Measurements from ENCODE around the gene VPS16. TPM values are rescaled to one million over a fixed set of nuclear protein-coding genes. Genes with fewer than 3 reads are reported as not detected.

VPS16 gene
- total and polyA plus RNA-seq, 7 donors: 19.4 to 37.6 (median 21.6) TPM

DNA sequence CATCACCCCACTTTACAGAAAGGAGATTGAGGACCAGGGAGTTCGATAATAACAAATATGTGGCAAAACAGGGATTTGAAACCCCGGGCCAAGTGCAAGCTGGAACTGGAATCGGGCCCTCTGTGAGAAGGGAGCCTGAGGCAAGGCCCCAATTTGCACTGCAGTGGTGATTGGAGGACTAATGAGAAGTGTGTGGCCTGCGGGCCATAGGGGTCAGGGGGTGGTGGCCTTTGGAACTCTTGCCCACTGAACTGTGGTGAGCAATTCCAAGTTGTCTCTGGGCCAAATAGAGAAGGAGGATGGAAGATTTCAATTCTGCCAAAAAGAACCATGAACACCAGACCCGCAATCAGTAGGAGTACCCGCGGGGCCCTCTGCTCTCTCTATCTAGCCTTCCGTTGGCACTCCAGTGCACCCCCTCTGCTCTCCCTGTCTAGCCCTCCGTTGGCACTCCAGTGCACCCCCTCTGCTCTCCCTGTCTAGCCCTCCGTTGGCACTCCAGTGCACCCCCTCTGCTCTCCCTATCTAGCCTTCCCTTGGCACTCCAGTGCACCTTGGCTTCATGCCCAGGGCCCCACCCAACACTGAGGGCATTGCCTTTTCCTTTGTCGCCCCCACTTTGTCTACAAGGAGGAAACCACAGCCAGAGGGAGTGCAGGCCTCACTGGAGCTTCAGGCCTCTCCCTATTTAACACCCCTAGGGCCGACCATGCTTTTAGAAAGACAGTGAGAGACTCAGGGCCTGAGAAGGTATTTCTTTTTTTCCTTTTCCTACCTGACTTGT lies 26.7 kb downstream of the VPS16 start:
- peaks cover 0 to 9% (median 0%) of the 10 kb centered on the region in 3 donors for H3K27me3 ChIP-seq
- no peaks in the 10 kb centered on the region for H3K9me3 ChIP-seq
- peaks cover 15 to 48% (median 34%) of the 10 kb centered on the region in 4 donors for H3K36me3 ChIP-seq
- DNase-seq: no peak
- no peak overlapping the region for H3K4me3 ChIP-seq
- TF ChIP-seq POLR2AphosphoS5 (IDR thresholded peaks at IDR 0.05): no peak
- intact Hi-C loops (cut with DNase I): no loop called here
- H3K27ac ChIP-seq: no peak overlapping the region
- 66 to 68% methylated on average over 12 of the region's 12 CpGs for WGBS, 2 donors
- peaks cover 0 to 12% (median 8%) of the 10 kb centered on the region in 4 donors for H3K4me1 ChIP-seq

DNA sequence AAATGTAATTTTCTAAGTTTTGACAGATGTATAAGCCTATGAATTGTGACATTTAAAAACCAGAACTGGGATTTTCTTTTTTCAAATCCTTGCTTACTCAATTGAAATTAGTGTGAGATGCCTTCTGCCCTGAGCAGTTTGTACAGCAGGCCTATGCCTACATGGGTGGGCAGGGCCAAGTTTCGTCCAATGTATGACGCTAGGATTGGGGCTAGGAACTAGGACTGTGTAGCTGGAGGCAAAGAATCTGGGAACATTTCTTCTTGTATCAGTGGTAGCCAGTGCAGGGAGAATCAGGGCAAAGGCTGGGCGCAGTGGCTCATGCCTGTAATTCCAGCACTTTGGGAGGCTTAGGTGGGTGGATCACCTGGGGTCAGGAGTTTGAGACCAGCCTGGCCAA lies 28.8 kb downstream of the VPS16 start:
- no peaks in the 10 kb centered on the region for H3K9me3 ChIP-seq
- no peak for DNase-seq
- TF ChIP-seq POLR2A (IDR thresholded peaks at IDR 0.05): no peak
- no peak for TF ChIP-seq EP300 (IDR thresholded peaks at IDR 0.05)
- TF ChIP-seq, protein P1, sequence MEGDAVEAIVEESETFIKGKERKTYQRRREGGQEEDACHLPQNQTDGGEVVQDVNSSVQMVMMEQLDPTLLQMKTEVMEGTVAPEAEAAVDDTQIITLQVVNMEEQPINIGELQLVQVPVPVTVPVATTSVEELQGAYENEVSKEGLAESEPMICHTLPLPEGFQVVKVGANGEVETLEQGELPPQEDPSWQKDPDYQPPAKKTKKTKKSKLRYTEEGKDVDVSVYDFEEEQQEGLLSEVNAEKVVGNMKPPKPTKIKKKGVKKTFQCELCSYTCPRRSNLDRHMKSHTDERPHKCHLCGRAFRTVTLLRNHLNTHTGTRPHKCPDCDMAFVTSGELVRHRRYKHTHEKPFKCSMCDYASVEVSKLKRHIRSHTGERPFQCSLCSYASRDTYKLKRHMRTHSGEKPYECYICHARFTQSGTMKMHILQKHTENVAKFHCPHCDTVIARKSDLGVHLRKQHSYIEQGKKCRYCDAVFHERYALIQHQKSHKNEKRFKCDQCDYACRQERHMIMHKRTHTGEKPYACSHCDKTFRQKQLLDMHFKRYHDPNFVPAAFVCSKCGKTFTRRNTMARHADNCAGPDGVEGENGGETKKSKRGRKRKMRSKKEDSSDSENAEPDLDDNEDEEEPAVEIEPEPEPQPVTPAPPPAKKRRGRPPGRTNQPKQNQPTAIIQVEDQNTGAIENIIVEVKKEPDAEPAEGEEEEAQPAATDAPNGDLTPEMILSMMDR (IDR thresholded peaks at IDR 0.05): no peak
- TF ChIP-seq POLR2AphosphoS5 (IDR thresholded peaks at IDR 0.05): no peak
- peaks cover 0 to 14% (median 0%) of the 10 kb centered on the region in 3 donors for H3K27me3 ChIP-seq
- 96 to 97% methylated on average over 3 of the region's 3 CpGs for WGBS, 2 donors
- H3K36me3 ChIP-seq: peaks cover 14 to 28% (median 19%) of the 10 kb centered on the region in 4 donors
- intact Hi-C loops (cut with DNase I): no loop called here
- H3K27ac ChIP-seq: no peak overlapping the region
- H3K4me3 ChIP-seq: no peak overlapping the region
- peaks cover 0 to 25% (median 18%) of the 10 kb centered on the region in 4 donors for H3K4me1 ChIP-seq

DNA sequence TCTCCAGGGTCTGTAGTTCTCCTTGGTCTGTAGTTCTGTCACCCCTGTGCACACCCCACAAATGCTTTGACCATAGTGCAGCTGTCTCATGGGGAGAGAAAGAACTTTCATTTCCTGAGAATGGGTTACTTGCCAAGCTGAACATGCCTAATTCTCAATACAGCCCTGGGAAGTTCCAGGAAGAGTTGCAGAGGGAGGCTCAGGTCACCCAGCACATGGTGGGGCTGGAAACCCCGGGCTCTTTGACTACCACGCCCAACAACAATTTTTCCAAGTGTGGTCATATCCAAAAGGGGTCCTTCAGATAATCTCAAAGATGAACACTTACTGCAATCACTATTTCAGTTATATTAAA lies 30.5 kb downstream of the VPS16 start:
- peak; percentile 43 for DNase-seq
- peaks cover 0 to 42% (median 31%) of the 10 kb centered on the region in 4 donors for H3K4me1 ChIP-seq
- H3K9me3 ChIP-seq: no peaks in the 10 kb centered on the region
- H3K27ac ChIP-seq: no peak overlapping the region
- no peak overlapping the region for H3K4me3 ChIP-seq
- no peak for TF ChIP-seq POLR2A (IDR thresholded peaks at IDR 0.05)
- peak in 1 of 4 donors; percentile 35 for TF ChIP-seq POLR2AphosphoS5 (IDR thresholded peaks at IDR 0.05)
- peaks cover 0 to 14% (median 0%) of the 10 kb centered on the region in 3 donors for H3K27me3 ChIP-seq
- WGBS, 2 donors: 30 to 64% methylated on average over 2 of the region's 2 CpGs
- intact Hi-C loops (cut with DNase I): loop anchor here (5.0 to 10.0 kb wide), 3 partner anchors 131 to 1016 kb away; partner anchors contain the start of genes PANK2 and SIRPA
- H3K36me3 ChIP-seq: peaks cover 3 to 11% (median 5%) of the 10 kb centered on the region in 4 donors

DNA sequence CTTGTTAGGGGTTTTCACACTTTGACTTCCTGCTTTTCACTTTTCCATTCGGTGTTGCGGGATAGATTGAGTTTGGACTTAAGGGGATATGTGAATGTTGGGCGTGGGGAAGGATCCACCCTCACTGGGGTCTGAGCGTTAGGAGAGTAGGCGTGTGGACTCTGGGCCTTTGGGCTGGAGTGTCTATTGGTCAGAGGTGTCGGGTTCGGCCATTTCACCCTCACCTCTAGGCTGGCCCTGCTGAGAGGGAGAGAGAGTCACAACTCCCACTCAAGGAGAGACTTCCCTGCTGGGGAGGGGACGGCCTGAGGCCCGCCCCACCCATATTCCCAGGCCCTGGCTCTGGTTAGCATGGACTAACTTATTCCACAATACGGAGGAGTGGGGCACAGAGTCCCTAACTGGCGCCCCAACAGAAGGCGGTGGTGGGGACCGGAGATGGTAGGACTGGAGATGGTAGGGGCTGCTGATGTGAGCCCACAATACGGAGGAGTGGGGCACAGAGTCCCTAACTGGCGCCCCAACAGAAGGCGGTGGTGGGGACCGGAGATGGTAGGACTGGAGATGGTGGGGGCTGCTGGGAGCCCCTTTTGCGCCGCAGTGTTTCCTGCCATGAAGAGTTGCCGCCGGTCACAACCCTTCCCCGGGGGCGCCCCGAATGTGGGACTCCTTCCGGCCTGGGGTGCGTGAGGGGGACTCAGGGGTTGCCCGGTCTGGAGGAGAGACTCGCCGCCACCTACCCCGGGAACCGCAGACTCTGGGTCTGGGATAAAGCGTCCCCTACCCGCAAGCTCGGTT lies 31.3 kb downstream of the VPS16 start:
- Histone ChIP-seq H3K27me3 (peaks cover 0 to 14% (median 0%) of the 10 kb centered on the region in 3 donors), H3K36me3 (peaks cover 0 to 3% (median 0%) of the 10 kb centered on the region in 4 donors), H3K4me3 (peak overlapping the region; percentile 88 to 98 (median 94)), H3K9me3 (no peaks in the 10 kb centered on the region), H3K4me1 (peaks cover 0 to 44% (median 31%) of the 10 kb centered on the region in 4 donors), H3K27ac (peak overlapping the region in 3 of 4 donors; percentile 80 to 91 (median 91))
- 15 to 25% methylated on average over 34 of the region's 34 CpGs for WGBS, 2 donors
- DNase-seq: no peak
- intact Hi-C loops (cut with DNase I): loop anchor here (2.0 to 10.0 kb wide), 4 partner anchors 31 to 1015 kb away; partner anchors contain the start of genes PANK2, PCED1A, SIRPA and VPS16
- TF ChIP-seq, protein P1 (IDR thresholded peaks at IDR 0.05): no peak
- TF ChIP-seq POLR2AphosphoS5 (IDR thresholded peaks at IDR 0.05) (no peak), POLR2A (IDR thresholded peaks at IDR 0.05) (no peak), EP300 (IDR thresholded peaks at IDR 0.05) (no peak)

DNA sequence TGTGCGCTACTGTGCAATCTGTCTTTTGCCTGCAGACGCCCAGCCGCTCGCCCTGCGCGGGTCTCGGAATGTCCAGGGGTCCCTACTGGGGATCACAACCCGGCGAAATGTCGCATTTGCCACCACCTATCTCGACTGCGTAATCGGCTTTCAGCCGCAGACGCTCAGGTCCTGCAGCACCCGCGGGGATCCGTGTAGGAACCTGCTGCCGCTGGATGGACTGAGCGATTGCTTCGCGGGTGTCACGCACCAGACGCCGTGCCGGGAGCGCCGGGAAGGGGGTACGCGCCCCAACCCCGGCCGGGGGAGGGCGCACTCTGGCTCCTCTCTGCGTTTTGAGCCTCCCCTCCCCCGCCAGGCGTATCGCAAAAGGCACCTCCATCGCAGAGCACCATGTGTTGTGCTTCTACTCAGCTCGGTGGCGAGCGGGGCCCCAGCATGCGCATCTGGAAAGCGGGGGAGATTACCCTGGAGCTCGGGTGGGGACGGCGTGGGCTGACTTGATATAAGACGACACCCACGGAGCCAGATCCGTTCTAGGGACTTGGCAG lies 32.0 kb downstream of the VPS16 start:
- Histone ChIP-seq H3K27ac (peak overlapping the region; percentile 78 to 91 (median 86)), H3K27me3 (peaks cover 0 to 14% (median 0%) of the 10 kb centered on the region in 3 donors), H3K4me1 (peaks cover 0 to 44% (median 31%) of the 10 kb centered on the region in 4 donors)

More for the DNA sequence above, 32.0 kb downstream of the VPS16 start:
- 0% methylated on average over 49 of the region's 49 CpGs for WGBS, 2 donors
- Histone ChIP-seq H3K36me3 (no peaks in the 10 kb centered on the region), H3K4me3 (peak overlapping the region; percentile 88 to 98 (median 94)), H3K9me3 (no peaks in the 10 kb centered on the region)
- TF ChIP-seq POLR2AphosphoS5 (IDR thresholded peaks at IDR 0.05): peak in 1 of 4 donors; percentile 28
- no peak for TF ChIP-seq POLR2A (IDR thresholded peaks at IDR 0.05)
- no peak for TF ChIP-seq EP300 (IDR thresholded peaks at IDR 0.05)
- TF ChIP-seq, protein P1 (IDR thresholded peaks at IDR 0.05): peak in 1 of 4 experiments; percentile 8
- intact Hi-C loops (cut with DNase I): loop anchor here (2.0 to 10.0 kb wide), 4 partner anchors 32 to 1015 kb away; partner anchors contain the start of genes PANK2, PCED1A, SIRPA and VPS16
- DNase-seq: peak; percentile 81

Measured in sigmoid colon (tissue), 7 donors.